ENCODE results near the gene LRP11. TPM values are rescaled to one million over a fixed set of nuclear protein-coding genes. Genes with fewer than 3 reads are reported as not detected.

Gene LRP11
- total RNA-seq, 1 donor: 0.21 TPM

DNA sequence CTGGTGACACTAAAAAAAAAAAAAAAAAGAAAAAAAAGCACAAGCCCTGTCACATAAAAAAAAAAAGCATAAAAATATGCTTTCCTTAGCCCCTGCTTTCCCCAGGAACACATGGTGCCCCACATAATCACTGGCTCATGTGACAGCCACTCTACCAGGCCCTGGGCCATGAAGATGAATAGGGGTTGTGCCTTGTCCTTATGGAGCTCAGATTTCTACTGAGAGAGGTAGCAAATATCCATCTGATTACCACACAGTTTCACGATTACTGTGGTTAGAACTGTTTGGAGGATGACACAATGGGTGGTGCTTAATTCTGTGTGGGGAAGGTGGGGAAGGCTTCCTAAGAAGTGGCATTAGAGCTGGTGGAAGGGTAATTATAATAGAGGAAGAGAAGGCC is 24.5 kb upstream of the LRP11 start:
- Histone ChIP-seq H3K4me1 (ENCODE audit: insufficient read depth, low read length) (no peaks in the 10 kb centered on the region), H3K4me3 (ENCODE audit: low read length) (no peak overlapping the region), H3K9me3 (ENCODE audit: low read depth, low read length) (no peaks in the 10 kb centered on the region), H3K27me3 (ENCODE audit: insufficient read depth, low read length) (no peaks in the 10 kb centered on the region)

DNA sequence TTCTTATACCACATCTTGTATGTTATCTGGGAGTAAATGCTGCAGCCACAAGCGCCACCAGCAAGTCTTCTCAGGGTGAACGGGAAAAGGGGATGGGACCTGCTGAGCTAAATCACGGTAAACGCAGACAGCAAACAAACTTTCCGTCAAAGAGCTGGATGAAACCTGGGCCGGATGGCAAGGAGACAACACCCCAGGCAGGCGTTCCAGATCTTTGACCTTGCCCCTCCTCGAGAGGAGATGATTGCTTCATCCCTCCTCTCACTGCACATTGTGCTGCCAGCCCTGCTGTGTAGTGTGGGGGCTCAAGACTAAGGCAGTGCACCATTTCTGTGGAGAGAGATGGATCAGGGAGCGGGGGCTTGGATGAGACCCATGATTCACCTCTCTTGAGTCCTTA is 23.9 kb upstream of the LRP11 start:
- Histone ChIP-seq H3K4me3 (ENCODE audit: low read length) (no peak overlapping the region), H3K4me1 (ENCODE audit: insufficient read depth, low read length) (no peaks in the 10 kb centered on the region), H3K27me3 (ENCODE audit: insufficient read depth, low read length) (no peaks in the 10 kb centered on the region), H3K9me3 (ENCODE audit: low read depth, low read length) (no peaks in the 10 kb centered on the region)

DNA sequence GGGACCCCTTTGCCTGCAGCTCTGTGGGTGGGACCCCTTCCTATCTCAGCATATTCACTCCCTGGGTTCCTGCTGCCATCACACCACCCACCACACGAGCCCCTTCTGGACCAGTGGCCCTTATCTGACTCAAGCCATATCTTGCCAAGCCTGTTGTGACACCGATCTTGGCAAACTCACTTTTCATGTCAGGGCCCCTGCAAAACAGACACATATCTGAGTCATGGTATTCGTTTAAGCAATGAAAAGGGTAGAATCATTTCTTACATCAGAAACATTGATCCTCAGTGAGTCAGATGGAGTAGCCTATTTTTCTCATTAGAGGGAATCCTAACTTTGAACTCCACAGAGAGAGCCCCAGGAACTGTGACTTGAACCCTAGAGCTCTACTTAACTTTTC is 23.2 kb upstream of the LRP11 start:
- Histone ChIP-seq H3K4me1 (ENCODE audit: insufficient read depth, low read length) (no peaks in the 10 kb centered on the region), H3K4me3 (ENCODE audit: low read length) (no peak overlapping the region), H3K9me3 (ENCODE audit: low read depth, low read length) (no peaks in the 10 kb centered on the region), H3K27me3 (ENCODE audit: insufficient read depth, low read length) (no peaks in the 10 kb centered on the region)

DNA sequence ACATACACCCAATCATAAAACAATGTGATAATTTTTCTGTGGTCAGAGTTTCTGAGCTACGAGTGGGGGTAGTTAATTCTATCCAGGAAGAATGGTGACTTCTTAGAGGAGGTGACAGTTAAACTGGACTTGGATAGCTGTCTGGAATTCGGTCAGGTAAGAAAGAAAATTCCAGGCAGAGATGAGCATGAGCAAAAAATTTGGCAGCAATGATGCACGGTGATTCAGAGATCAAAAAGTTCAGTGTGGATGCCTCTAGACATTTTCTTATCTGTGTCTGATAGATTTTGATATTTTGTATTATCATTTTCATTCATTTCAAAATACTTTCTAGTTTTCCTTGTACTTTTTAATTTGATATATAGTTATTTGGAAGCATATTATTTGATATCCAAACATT is 21.7 kb upstream of the LRP11 start:
- Histone ChIP-seq H3K9me3 (ENCODE audit: low read depth, low read length) (no peaks in the 10 kb centered on the region), H3K27me3 (ENCODE audit: insufficient read depth, low read length) (peaks cover 4% of the 10 kb centered on the region), H3K4me1 (ENCODE audit: insufficient read depth, low read length) (no peaks in the 10 kb centered on the region), H3K4me3 (ENCODE audit: low read length) (no peak overlapping the region)

DNA sequence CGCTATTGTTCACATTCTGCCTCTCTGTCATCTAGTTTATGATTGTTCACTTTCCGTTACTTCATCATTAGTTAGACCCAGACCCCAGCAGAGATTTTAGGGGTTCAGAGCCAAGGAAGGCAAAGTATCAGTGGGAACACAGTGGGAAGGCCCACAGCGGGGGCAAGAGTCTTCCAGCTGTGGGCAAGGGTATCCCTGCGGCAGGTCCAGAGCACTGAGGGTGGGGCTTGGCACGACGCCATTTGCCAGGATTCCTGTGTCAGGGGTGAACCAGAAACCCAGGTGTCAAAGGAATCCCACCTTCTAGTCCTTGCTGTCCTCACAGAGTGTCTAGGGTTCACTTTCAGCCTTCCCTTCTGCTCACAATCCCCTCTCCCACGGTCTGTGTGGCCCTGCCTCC is 20.5 kb upstream of the LRP11 start:
- H3K9me3 ChIP-seq (ENCODE audit: low read depth, low read length): no peaks in the 10 kb centered on the region

DNA sequence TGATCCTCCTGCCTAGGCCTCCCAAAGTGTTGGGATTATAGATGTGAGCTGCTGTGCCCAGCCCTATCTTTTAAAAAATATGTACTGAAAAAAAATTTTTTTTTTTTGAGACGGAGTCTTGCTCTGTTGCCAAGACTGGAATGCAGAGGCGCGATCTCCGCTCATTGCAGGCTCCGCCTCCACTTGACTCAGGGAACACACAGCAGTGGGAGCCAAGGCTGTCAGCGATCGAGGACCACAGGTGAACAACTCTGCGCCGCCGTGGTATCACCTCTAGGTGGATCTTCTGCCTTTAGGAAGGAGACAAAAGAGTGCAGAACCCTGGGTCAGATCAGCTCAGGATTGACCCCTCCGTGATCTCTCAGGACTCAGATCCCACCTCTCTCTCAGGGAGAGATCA is 20.1 kb upstream of the LRP11 start:
- Histone ChIP-seq H3K9me3 (ENCODE audit: low read depth, low read length) (no peaks in the 10 kb centered on the region), H3K4me3 (ENCODE audit: low read length) (no peak overlapping the region), H3K4me1 (ENCODE audit: insufficient read depth, low read length) (no peaks in the 10 kb centered on the region), H3K27me3 (ENCODE audit: insufficient read depth, low read length) (peaks cover 4% of the 10 kb centered on the region)

More for the DNA sequence above, 20.5 kb upstream of the LRP11 start:
- Histone ChIP-seq H3K27me3 (ENCODE audit: insufficient read depth, low read length) (peaks cover 4% of the 10 kb centered on the region), H3K4me3 (ENCODE audit: low read length) (no peak overlapping the region), H3K4me1 (ENCODE audit: insufficient read depth, low read length) (no peaks in the 10 kb centered on the region)

DNA sequence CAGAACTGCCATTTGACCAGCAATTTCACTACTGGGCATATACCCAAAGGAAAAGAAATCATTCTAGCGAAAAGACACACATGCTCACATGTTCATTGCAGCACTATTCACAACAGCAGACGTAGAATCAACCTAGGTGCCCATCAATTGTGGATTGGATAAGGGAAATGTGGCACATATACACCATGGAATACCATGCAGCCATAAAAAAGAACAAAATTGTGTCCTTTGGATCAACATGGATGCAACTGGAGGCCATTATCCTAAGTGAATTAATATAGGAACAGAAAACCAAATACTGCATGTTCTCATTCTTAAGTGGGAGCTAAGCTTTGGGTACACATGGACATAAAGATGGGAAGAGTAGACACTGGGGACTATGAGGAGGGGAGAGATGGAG is 17.7 kb upstream of the LRP11 start:
- no peaks in the 10 kb centered on the region for H3K4me1 ChIP-seq (ENCODE audit: insufficient read depth, low read length)
- H3K4me3 ChIP-seq (ENCODE audit: low read length): no peak overlapping the region
- no peaks in the 10 kb centered on the region for H3K9me3 ChIP-seq (ENCODE audit: low read depth, low read length)
- H3K27me3 ChIP-seq (ENCODE audit: insufficient read depth, low read length): peaks cover 20% of the 10 kb centered on the region

DNA sequence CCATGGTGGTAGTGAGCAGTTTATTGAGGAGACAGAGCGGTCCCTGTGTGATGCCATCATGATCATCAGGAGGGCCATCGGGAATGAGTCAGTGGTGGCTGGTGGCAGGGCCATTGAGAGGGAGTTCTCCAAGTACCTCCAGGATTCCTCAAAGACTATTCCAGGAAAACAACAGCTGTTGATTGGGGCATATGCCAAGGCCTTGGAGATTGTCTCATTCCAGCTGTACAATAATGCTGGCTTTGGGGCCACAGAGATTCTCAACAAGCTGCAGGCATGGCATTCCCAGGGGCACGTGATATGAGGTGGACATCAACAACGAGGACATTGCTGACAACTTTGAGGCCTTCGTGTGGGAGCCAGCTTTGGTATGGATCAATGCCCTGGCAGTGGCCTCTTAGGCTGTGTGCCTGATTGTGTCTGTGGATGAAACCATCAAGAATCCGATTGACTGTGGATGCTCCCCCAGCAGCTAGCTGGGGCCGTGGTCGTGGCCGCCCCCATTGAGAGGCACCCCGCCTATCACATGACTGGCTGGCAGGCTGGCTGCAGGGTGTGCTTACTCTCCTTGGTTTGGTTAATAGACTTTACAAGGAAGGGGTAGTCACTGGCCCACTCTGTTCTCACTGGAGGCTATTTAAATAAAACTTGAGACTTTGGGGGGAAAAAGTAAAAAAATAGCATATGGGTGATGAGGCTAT is 17.1 kb upstream of the LRP11 start:
- H3K4me3 ChIP-seq (ENCODE audit: low read length): no peak overlapping the region
- H3K4me1 ChIP-seq (ENCODE audit: insufficient read depth, low read length): no peaks in the 10 kb centered on the region
- no peaks in the 10 kb centered on the region for H3K9me3 ChIP-seq (ENCODE audit: low read depth, low read length)
- H3K27me3 ChIP-seq (ENCODE audit: insufficient read depth, low read length): peaks cover 23% of the 10 kb centered on the region

DNA sequence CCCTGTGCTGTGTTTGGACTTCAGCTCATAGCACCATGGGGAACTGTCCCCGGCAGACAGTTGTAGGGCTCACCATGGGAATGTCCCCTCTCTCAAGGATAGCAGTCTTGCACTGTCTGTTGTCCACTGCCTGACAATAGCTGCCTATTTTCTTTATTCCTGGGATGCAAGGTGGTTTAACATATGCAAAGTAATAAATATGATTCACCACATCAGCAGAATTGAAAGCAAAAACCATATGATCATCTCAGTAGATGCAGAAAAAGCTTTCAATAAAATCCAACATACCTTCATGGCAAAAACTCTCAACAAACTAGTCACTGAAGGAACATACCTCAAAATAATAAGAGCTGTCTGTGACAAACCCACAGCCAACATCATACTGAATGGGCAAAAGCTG is 13.5 kb upstream of the LRP11 start:
- Histone ChIP-seq H3K9me3 (ENCODE audit: low read depth, low read length) (no peaks in the 10 kb centered on the region), H3K27me3 (ENCODE audit: insufficient read depth, low read length) (peaks cover 33% of the 10 kb centered on the region), H3K4me3 (ENCODE audit: low read length) (no peak overlapping the region), H3K4me1 (ENCODE audit: insufficient read depth, low read length) (no peaks in the 10 kb centered on the region)

DNA sequence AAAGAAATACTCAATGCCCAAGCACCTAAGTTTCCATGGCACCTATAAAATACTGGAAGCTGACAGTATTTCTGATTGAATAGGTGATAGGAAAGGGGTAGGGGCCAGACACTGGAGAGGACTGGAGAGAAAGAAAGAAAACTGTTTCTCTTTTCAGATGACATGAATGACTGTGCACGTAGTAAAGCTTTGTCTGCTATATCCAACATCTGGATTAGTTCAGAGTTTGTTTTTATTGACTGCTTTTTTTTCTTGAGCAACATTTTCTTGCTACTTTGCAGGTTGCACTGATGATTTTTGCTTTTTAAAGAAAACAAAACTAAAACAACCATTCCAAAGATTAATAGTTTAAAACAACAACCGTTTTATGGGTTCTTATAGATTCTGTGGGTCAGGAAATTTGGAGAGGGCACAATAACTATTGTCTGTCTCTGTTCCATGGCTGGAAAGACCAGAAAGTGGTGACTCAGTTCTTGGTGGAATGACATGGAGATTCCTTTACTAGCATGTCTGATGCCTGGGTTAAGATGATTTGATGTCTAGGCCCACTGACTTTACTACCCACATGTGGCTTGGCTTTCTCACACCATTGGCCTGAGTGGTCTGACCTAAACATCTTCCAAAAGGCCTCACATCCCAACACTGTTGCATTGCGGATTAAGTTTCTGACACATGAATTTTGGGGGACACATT is 12.2 kb upstream of the LRP11 start:
- Histone ChIP-seq H3K27me3 (ENCODE audit: insufficient read depth, low read length) (peaks cover 32% of the 10 kb centered on the region), H3K9me3 (ENCODE audit: low read depth, low read length) (no peaks in the 10 kb centered on the region), H3K4me1 (ENCODE audit: insufficient read depth, low read length) (no peaks in the 10 kb centered on the region), H3K4me3 (ENCODE audit: low read length) (no peak overlapping the region)

DNA sequence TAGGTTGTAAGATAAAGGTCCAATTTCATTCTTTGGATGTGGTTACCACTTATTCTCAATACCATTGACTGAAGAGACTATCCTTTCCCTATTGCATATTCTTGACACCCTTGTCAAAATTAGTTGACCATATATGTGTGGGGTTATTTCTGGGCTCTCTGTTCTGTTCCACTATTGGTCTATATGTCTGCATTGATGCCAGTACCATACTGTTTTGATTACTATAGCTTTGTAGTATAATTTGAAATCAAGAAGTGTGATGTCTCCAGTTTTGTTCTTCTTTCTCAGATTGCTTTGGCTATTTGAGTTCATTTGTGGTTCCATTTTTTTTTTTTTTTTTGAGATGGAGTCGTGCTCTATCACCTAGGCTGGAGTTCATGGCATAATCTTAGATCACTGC is 8.1 kb upstream of the LRP11 start:
- no peak overlapping the region for H3K4me3 ChIP-seq (ENCODE audit: low read length)
- H3K9me3 ChIP-seq (ENCODE audit: low read depth, low read length): no peaks in the 10 kb centered on the region
- H3K27me3 ChIP-seq (ENCODE audit: insufficient read depth, low read length): peaks cover 20% of the 10 kb centered on the region
- H3K4me1 ChIP-seq (ENCODE audit: insufficient read depth, low read length): no peaks in the 10 kb centered on the region

DNA sequence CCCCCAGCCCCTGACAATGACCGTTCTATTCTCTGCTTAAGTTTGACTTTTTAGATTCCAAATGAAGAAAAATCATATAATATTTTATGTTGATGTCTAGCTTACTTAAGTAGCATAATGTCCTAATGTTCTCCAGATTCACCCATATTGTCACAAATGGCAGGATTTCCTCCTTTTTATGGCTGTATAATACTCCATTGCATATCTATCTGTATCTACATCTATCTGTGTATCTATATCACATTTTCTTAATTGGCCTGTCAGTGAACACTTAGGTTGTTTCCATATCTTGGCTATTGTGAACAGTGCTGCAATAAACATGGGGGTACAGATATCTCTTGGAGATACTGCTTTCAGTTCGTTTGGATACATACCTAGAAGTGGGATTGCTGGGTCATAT is 7.0 kb upstream of the LRP11 start:
- Histone ChIP-seq H3K4me1 (ENCODE audit: insufficient read depth, low read length) (no peaks in the 10 kb centered on the region), H3K9me3 (ENCODE audit: low read depth, low read length) (no peaks in the 10 kb centered on the region), H3K27me3 (ENCODE audit: insufficient read depth, low read length) (peaks cover 13% of the 10 kb centered on the region), H3K4me3 (ENCODE audit: low read length) (no peak overlapping the region)

DNA sequence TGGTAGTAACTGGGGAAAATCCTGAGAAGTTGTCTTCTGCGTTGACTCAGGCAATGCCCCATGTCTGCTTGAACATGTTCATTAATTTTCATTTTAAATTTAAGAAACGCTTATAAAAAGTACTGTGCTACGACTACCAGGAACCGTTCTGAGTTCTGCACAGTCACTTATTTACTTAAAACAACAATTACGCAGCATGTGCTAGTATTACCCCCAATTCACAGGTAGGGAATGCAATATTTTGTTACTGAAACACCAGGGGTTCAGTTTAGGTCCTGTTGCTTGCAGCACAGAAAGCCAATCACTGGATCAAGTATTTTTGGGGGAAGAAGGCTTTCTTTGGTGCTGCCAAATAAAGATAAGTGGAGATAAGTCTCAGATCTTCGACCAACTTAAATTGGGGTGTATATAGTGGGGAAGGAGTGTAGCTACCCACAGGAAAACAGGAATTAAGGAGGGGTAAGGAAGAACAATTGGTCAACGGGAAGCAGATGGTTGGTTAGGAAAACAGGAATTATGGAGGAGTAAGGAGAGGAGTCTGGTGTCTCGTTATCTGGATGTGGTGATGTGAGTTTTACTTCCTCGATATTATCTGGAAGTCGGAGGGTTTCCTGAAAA is 5.2 kb upstream of the LRP11 start:
- Histone ChIP-seq H3K4me3 (ENCODE audit: low read length) (no peak overlapping the region), H3K4me1 (ENCODE audit: insufficient read depth, low read length) (peaks cover 5% of the 10 kb centered on the region), H3K27me3 (ENCODE audit: insufficient read depth, low read length) (peaks cover 6% of the 10 kb centered on the region), H3K9me3 (ENCODE audit: low read depth, low read length) (no peaks in the 10 kb centered on the region)

DNA sequence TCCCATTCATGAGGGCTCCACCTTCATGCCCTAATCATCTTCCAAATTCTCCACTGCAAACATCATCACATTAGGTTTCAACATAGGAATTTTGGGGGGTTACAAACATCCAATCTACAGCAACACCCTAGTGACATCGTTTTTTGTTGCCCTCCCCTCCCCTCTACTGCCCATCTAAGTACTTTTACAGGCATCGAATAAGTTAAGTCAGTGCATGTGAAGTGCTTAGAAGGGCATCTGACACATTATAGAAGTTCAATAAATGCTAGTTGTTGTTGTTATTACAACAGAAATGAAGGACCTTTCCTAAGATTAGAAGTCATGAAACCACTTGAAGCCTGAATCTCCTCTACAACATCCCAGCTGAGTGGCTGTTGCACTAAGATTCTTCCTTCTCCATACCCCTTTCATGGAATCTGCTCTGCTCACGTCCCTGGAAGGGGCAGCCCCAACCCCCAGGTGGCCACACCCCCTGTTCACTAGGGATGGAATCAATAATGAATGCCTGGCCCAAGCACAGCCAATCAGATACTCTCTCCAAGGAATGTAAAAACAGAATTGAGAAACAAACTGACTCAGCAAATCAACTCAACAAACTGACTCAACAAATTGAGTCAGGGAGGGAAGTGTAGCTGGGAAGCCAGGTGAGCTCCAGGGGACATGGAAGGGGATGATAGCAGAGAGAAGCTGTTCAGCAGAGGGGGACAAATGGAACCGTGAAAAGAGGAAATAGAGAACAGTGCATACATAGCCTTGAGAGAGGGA is 3.9 kb upstream of the LRP11 start:
- Histone ChIP-seq H3K4me1 (ENCODE audit: insufficient read depth, low read length) (peaks cover 14% of the 10 kb centered on the region), H3K4me3 (ENCODE audit: low read length) (no peak overlapping the region), H3K27me3 (ENCODE audit: insufficient read depth, low read length) (peaks cover 3% of the 10 kb centered on the region), H3K9me3 (ENCODE audit: low read depth, low read length) (no peaks in the 10 kb centered on the region)
